HTERT RPE-1 (cell line): ENCODE data around the gene SEZ6.

Source experiments
- in situ Hi-C: fragments of 300-500 bp; cut with MboI; formaldehyde crosslinking; loops from 4 replicates; pipeline ENCODE4 v1.14.3; 2020; ENCODE audit warnings: low sequenced_read_pairs

SEZ6 gene

DNA sequence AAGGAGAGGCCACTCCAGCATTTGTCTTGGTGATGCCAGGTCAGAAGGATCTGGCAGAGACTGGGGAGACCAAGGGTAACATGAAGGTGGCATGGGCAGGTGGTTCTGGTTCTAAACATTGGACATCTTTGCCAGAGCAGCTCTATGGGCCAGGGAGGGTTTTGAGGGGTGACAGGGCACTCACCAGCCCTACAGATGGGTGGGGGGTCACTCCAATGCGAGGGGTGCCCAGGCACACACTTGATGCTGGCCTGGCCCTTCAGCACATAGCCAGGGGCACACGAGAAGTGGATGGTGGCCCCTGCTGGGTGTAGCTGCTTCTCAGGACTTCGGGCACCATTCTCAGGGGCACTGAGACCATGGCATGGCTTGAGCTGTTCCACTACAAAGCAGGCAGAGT is 49.0 kb downstream of the SEZ6 start:
- in situ Hi-C loops = no loop called here

DNA sequence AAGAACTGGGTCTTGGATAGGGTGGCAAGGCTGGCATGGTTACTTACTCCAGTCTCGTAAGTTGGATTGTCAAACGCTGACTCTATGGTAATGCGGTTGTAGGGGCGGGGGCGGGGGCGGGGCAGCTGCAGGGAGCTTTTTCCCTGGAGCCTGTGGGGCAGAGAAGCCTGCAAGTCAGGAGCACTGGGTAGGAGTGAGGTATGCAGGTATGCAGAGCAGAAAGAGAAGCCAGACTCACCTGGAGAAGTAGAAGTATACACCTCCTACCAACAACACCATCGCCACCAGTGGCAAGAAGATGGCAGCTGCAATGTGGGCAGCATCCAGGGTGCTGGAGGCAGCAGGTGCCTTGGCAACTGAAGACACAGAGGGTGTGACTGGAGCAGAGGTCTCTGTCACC is 49.7 kb downstream of the SEZ6 start:
- in situ Hi-C loops = no loop called here

DNA sequence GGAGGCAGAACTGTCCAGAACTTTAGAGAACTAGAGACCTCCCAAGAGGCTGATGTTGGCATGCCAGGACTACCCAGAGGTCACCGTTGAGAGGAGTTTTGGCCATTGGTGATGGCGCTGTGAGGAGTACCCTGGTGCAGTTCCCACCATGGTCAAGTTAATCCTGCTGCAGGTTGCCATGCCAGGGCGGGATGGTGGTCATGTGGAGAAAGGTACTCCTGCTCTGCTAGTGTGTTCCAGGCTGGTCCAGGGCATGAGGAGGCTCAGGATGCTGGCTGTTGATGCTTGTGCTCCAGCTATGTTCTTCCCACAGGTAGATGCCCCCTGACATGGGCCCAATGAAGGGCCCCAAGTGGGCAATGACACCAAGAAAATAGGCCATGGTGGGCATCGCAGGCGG is 50.4 kb downstream of the SEZ6 start:
- in situ Hi-C loops = no loop called here

DNA sequence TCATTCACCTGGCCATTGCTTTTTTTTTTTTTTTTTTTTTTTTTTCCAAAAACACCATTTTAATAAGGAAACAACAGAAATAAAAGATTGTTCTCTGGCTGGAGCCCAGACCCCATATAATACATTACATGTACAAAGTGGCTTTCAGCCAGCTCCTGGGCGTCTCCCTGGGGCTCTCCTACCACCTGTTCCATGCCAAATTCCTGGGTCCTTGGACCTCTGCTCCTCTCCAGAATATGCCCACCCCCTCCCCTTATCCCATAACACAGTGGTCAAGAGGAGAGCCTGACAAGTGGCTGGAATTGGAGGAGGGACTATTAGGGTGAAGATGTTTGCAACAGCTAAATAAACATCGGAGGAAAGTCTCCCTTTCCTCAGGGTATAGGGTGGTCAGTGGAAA is 50.9 kb downstream of the SEZ6 start:
- in situ Hi-C loops = no loop called here

GRCh38 chr17:28953444-28954118 is 52.3 kb downstream of the SEZ6 start:
- in situ Hi-C loops = no loop called here

GRCh38 chr17:28951991-28952975 is 53.5 kb downstream of the SEZ6 start:
- in situ Hi-C loops = no loop called here

GRCh38 chr17:28951428-28951990 is 54.3 kb downstream of the SEZ6 start, which contains the start of gene PHF12:
Gene PHF12, minus strand, starts transcription at chr17:28951518. Its CDS starts 558 bp downstream, at chr17:28950960.
- in situ Hi-C loops = no loop called here

GRCh38 chr17:28950752-28951427 is 54.9 kb downstream of the SEZ6 start:
- in situ Hi-C loops = no loop called here

DNA sequence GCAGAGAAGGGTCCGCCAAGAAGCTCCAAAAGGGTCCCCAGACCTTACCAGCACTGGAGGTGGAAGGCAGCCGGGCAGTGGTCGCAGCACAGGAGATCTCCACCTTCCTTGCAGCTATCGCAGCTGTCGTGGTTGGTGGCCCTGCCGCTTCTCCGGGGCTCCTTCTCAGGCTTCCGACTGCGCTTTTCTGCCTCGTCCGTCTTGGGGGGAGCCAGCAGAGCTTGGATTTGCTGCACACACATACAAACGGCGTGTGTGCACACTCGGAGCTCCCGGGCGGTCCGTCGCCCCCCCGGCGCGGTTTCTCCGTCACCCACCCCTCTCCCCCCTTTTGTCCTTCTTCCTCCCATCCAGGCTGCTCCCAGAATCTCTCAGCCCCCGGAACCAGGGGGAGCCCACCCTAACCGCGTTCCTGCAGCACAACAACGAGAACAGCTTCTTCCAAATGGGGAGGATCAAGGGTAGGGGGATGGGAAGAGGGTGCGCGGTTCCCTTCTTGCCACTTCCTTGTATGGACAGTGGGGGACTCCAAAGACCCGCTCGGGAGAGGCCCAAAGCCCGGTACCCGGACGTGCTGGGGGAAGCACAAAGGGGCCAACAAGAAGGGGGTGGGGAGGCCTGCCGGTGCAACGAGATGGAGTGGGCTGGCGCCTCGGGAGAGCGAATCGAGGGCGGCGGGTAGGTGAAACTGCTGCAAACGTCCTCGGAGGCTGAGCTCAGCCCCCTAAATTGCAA is 55.6 kb downstream of the SEZ6 start:
- in situ Hi-C loops = no loop called here

- in situ Hi-C loops = no loop called here
Measured at GRCh38 chr17:28949185-28950016, 56.4 kb downstream of the SEZ6 start.

- in situ Hi-C loops = no loop called here
Measured at GRCh38 chr17:28948873-28949184, 57.0 kb downstream of the SEZ6 start.

GRCh38 chr17:28948342-28948741 is 57.5 kb downstream of the SEZ6 start:
- in situ Hi-C loops = no loop called here

DNA sequence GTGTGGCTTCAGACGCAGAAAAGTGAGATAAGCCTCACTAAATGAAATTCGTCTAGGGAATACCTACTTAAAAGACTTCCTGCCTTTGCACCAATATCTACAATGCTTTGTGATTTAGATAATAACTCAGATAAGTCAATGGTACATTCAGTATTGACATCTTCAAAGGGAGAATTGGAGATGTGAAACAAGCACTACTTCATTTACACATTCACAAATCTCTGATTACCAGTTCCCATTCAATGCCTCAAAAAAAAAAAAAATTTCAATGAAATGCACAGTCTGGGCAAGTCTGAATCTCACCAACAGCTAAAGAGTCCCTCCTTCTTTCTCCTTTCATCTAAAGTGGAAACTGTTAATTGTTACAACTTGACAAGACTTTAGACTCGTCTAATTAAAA is 58.2 kb downstream of the SEZ6 start:
- in situ Hi-C loops = no loop called here

DNA sequence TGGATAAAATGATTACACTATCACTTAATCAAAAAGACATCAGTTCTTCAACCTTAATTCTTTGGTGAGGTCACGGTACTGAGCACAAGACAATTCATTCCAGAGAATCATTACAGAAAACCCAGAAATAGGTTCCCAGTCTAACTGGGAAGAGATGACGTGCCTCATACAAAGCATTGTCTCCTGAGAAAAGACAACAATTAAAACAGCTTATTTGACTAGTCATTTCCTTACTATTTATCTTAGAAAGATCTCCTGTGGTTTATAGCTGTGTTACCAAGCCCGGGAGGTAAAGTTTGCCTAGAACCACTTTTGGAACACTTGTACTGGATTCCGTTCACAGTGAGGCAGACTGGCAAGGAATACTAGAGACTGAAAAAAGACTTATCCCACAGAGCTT is 59.6 kb downstream of the SEZ6 start:
- in situ Hi-C loops = no loop called here

GRCh38 chr17:28944862-28945741 is 60.7 kb downstream of the SEZ6 start:
- in situ Hi-C loops = no loop called here

- in situ Hi-C loops = no loop called here
Measured at GRCh38 chr17:28944343-28944742, 61.5 kb downstream of the SEZ6 start.

DNA sequence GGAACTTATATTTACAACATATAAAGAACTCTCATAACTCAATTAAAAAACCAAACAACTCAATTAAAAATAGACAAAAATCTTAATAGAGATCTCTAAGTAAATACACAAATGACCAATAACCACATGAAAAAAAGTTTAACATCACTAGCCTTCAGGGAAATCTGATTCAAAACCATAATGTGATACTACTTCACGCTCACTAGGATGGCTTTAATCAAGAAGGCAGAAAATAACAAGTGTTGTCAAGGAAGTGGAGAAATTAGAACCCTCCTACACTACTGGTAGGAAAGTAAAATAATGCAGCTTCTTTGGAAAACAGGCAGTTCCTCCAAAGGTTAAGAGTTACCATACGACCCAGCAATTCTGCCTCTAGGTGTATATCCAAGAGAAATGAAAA is 62.9 kb downstream of the SEZ6 start:
- in situ Hi-C loops = no loop called here

DNA sequence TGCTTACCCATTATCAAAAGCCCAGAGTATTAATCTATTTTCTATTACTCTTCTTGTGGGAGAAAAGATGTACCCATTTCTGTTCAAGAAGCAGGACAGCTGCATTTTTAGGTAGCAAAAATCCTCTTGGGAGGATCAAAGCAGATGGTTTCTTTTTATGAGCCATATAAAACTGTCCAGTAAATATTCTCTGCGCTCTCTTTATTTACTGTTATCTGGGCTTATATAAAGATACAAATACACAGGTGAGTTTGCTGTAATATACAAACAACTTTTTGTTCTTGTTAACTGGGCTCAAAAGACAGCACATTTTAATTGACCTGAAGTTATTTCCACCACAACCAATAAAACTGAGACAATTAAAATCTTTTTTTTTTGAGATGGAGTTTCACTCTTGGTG is 64.6 kb downstream of the SEZ6 start:
- in situ Hi-C loops = no loop called here

DNA sequence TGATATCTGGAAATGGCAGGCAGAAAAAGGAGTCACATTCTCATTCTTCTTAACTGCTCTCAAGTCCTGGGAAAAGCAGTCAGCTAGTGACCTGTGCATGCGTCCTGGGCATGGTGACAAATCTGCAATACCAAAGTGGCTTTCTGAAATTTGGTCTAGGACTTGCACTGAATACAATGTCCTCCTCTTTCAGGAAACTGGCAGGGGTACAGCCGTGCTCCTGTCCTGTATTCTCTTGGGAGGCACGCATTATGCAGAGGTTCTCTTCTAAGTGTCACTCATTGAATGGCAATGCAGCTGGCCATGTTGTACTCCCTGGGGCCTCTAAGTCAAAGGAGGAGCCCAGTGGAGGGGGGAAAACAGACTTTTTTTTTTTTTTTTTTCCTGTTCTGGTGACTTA is 65.2 kb downstream of the SEZ6 start:
- in situ Hi-C loops = no loop called here
